Hematopoietic multipotent progenitor cell treated with erythropoietin and hydrocortisone succinate and interleukin-3 and kit ligand, for 8 days (in vitro differentiated cells): Measurements from ENCODE around the gene TSPAN4.
A peak's percentile ranks its signal among the peaks of the same experiment; 100 is the strongest.

Experiments used
- DNase-seq: peaks from one replicate; pipeline ENCODE4 v3.0.0-alpha.2; 2015

TSPAN4 gene

GRCh38 chr11:824292-824880 lies 18.3 kb upstream of the TSPAN4 start:
- no peak for DNase-seq

GRCh38 chr11:824942-825341 lies 17.7 kb upstream of the TSPAN4 start:
- no peak for DNase-seq

- DNase-seq = no peak
Observed at GRCh38 chr11:825366-826226, 17.1 kb upstream of the TSPAN4 start.

- DNase-seq = no peak
Observed at GRCh38 chr11:826227-826621, 16.4 kb upstream of the TSPAN4 start.

GRCh38 chr11:826836-827145 lies 15.9 kb upstream of the TSPAN4 start:
- DNase-seq = peak; percentile 11

- no peak for DNase-seq
Observed at GRCh38 chr11:827146-827896, 15.3 kb upstream of the TSPAN4 start.

- DNase-seq = peak; percentile 1
Observed at GRCh38 chr11:827897-828192, 14.8 kb upstream of the TSPAN4 start, which contains the start of gene CRACR2B. TSS of gene CRACR2B (plus strand) at chr11:827919. CDS start at chr11:828608, 689 bp downstream.

- DNase-seq = no peak
Observed at GRCh38 chr11:828506-829175, 14.0 kb upstream of the TSPAN4 start.

GRCh38 chr11:829176-829846 lies 13.3 kb upstream of the TSPAN4 start:
- peak; percentile 8 for DNase-seq

GRCh38 chr11:829847-830294 lies 12.8 kb upstream of the TSPAN4 start:
- peak; percentile 1 for DNase-seq

GRCh38 chr11:830295-831117 lies 12.1 kb upstream of the TSPAN4 start:
- peak; percentile 66 for DNase-seq

GRCh38 chr11:831118-831864 lies 11.4 kb upstream of the TSPAN4 start:
- no peak for DNase-seq

- DNase-seq = no peak
Observed at GRCh38 chr11:831961-832528, 10.6 kb upstream of the TSPAN4 start.

GRCh38 chr11:832529-833113 lies 10.0 kb upstream of the TSPAN4 start, which contains the start of gene CD151:
TSS of gene CD151 (plus strand) at chr11:832952. CDS start at chr11:836070, 3,118 bp downstream.
- DNase-seq = peak; percentile 59

GRCh38 chr11:833114-833791 lies 9.4 kb upstream of the TSPAN4 start:
- DNase-seq = peak; percentile 60

- DNase-seq = no peak
Observed at GRCh38 chr11:833849-834311, 8.8 kb upstream of the TSPAN4 start.

GRCh38 chr11:834371-835316 lies 8.0 kb upstream of the TSPAN4 start:
- DNase-seq = no peak

- DNase-seq = no peak
Observed at GRCh38 chr11:836274-836673, 6.4 kb upstream of the TSPAN4 start.
